Central memory CD4-positive, alpha-beta T cell (primary cell): ENCODE results near the gene ZNF385B.

Experiments used
- DNase-seq: peaks from one replicate; pipeline ENCODE4 v3.0.0; 2022

ZNF385B gene

DNA sequence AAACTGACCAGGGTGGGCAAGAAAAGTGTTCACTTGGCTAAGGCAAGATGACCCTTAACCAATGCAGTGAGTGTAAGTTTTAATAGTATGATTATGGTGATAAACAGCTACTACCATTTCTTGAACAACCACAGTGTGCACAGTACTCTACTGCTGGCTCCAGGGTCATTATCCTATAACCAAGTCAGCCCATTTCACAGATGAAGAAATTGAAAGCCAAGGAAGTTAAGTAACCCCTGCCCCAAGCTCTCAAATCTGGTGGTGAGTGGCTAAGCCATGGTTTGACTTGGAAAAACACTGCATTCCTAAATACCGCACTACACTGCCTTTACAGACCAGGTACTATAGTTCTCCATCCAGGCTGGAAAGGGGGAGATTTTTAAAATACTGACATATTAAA, 5.7 kb downstream of the ZNF385B start:
- DNase-seq: no peak

DNA sequence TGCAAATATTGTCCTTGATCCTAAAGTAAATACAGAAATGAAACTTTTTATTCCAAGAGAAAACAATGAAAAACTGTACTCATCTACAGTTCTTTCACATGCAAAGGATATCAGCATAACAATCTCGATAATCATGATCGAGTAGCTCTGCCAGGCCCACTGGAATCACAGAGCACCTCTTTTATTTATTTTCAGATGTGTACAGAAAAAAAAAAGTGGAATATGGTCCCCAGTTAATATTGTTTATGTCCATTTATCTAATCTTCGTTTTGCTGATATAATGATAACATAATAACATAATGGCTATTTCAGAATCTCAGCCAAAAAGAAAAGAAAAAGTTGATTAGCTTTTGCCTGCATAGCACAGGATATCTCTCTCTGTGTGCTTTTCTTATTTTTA, 6.5 kb downstream of the ZNF385B start:
- no peak for DNase-seq

DNA sequence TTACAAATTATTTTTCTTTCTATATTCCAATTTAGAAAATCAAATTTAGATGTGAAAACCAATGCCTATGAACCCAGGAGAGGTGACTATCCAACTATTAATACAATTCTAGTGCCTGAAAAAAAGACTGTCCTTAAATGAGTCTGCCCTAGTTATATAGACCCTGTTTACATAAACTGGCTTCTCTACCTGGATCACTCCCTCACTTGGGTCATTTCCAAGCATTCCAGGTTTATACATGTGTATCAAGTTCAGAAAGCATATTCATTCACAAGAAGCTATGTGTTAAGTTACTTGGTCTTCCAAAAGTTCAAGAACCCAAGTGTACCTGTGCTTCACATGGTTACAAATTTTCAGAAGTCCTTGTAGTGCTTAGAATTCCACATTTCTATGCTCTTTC, 8.3 kb downstream of the ZNF385B start:
- DNase-seq: no peak

GRCh38 chr2:179850188-179850587, 11.2 kb downstream of the ZNF385B start:
- no peak for DNase-seq

DNA sequence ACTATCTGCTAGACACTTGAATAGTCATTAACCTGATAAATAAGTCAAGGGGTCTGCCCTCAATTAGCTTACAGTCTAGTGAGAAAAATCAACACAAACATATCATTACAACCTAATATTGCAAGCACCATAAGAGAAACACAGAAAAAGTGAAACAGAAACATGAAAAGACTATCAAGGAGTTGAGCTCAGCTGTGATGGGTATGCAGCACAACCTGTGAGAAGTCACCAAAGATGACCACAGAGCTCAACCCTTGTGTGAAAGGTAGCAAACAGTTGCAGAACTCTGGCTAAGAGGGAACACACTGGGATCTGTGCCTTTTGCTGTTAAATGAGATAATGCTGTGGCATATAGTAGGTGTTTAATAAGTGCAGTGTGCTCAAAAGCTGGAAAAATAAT, 11.7 kb downstream of the ZNF385B start:
- no peak for DNase-seq

DNA sequence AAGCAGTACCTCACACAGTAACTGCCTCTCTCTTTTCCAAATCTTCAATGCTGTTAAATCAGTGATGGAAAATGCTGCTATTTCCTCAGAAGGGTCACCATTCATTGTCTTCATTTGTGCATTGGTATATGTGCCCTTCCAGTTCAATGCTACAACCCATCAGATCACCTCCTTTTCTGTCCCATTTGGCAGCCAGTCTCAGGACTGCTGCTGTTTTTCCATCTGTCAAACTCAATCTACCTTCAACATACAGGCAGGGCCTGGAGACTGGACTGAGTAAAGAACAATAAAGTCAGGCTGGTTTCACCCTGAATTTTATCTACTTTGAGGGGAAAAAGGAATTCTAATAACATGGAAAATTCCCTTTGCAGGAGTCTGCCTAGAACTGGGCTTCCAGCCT, 17.9 kb downstream of the ZNF385B start:
- DNase-seq: no peak

- DNase-seq: no peak
Observed at GRCh38 chr2:179842498-179843153, 18.8 kb downstream of the ZNF385B start.

- DNase-seq: no peak
Observed at GRCh38 chr2:179840840-179841239, 20.6 kb downstream of the ZNF385B start.

DNA sequence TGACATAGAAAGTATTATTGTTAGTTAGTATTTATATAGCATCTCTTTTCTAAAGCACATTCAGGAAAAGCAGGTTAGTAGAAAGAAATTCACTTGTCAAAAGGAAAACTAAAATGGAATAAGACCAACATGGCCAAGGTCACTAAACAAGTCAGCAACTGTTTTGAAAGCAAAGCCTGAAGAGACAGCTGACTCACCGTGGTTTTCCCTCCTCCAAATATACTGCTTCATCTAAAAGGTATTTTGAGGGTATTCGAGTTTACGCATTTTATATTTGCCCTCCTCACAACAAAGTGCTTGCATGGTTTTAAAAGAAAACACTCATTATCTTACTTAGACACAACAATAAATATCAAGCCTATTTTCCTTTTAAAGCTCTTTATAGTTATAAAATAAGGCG, 24.0 kb downstream of the ZNF385B start:
- no peak for DNase-seq

GRCh38 chr2:179830043-179830787, 31.2 kb downstream of the ZNF385B start:
- DNase-seq: no peak

DNA sequence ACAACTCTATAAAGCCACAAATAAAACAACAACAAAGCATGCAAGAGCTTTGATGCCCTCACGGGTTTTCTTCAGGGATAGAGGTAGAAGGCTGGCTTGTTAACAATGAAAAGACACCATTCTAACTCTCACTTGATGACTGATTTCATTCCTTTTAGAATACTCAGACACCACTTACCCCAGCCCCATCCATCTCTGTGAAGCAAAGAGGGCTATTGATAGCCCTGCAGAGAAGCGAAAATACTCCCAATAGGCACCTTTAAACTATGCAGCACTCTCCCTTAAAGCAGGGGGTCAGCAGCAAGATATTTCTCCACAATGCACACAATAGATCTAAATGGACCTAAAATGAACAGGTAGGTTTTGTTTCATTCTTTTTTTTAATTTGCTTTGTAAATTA, 35.1 kb downstream of the ZNF385B start:
- no peak for DNase-seq

GRCh38 chr2:179825494-179825893, 35.9 kb downstream of the ZNF385B start:
- DNase-seq: no peak

GRCh38 chr2:179824961-179825360, 36.5 kb downstream of the ZNF385B start:
- DNase-seq: no peak

GRCh38 chr2:179822540-179822939, 38.9 kb downstream of the ZNF385B start:
- no peak for DNase-seq

DNA sequence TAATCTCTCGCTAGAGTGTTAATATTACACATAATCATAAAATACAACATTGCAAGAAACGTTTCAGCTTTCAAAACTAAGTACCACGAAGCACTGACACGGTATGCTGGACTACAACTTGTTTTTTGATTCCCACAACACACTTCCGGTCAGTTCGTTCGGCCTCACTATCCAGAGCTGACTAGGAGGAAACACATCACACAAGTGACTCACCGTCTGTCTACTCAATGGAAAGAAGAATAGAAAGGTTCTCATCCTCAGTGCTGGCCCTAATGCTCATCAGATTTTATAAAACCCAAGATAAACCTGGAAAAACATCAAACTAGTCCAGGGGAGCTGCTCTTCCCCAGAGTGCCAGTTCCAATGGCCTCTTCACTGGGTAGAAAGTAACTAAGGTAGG, 42.9 kb downstream of the ZNF385B start:
- no peak for DNase-seq

GRCh38 chr2:179817181-179817841, 44.1 kb downstream of the ZNF385B start:
- no peak for DNase-seq

DNA sequence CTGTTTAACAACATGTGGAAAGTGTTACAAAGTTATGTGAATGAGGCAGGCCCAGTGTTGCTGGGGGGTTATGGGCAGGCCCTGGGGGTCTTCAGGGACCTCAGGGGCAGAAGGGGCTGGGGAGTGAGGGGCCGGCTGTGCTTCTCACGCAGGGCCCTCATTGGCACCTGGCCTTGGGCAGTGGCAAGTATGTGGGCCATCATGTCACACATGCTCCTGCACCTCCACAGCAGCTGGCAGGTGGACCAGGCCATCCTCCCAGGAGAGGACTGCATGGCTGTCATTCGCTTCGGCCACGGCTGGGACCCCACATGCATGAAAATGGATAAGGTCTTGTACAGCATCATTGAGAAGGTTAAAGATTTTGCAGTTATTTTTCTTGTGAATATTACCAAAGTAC, 47.4 kb downstream of the ZNF385B start:
- no peak for DNase-seq

DNA sequence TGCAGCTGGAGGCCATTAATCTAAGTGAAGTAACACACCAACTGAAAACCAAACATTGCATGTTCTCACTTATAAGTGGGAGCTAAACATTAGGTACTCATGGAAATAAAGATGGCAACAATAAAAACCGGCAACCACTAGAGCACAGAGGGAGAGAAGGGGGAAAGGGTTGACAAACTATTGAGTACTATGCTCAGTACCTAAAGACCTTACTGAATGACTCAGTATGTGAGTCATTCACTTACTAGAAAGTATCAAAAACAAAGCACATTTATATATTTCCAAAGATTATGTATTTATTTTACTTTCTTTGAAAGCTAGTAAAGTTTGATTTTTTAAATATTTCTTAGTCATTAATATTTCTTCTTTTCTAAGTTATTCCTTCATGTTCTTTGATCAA, 48.9 kb downstream of the ZNF385B start:
- DNase-seq: no peak

- no peak for DNase-seq
Observed at GRCh38 chr2:179811042-179811441, 50.4 kb downstream of the ZNF385B start.

GRCh38 chr2:179809606-179810005, 51.8 kb downstream of the ZNF385B start:
- DNase-seq: no peak

GRCh38 chr2:179805001-179805400, 56.4 kb downstream of the ZNF385B start:
- no peak for DNase-seq

DNA sequence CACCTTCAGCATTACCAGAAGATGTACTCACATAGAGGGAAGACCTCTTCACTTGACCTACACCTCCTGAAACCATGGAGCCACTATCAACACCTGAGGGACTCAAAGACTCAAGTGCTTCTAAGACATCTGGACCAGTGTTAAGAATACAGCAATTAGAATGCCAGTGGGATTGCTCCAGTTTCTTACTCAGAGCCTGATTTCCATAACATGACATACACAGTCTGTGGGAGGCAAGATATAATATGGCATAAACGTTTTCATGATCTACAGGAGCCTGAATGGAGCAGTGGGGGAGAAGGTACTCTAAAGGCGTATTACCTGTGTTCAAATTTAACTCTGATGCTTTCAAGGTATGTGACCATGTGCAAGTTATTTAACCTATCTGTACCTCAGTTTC, 57.2 kb downstream of the ZNF385B start:
- no peak for DNase-seq

GRCh38 chr2:179802051-179802882, 59.1 kb downstream of the ZNF385B start:
- DNase-seq: no peak
